ENCODE data around the gene NXPE1. TPM values are rescaled to one million over a fixed set of nuclear protein-coding genes. Genes with fewer than 3 reads are reported as not detected.

Gene NXPE1
- total and polyA plus RNA-seq, 8 donors, result 0.08 to 0.15 TPM; not detected in 6

DNA sequence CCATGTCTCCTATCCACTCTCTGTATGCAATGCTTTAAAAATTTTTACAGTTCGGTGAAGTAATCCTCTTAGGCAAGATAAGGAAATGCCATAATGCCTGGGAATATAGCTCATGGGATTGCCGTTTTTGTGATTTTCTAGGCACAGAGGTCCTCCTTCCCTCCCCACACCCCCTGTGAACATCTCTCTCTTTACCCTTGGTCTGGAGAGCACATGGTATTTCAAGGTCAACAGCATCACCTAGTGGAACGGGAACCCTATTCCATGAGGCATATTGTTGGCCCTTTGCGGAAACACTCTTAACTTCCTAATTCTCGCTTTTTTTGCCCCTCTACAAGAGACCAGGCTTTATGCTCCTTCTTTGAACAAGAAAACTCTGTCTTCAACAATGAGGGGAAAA is 27.1 kb upstream of the NXPE1 start:
- no peaks in the 10 kb centered on the region for H3K27me3 ChIP-seq
- ATAC-seq, result no peak
- TF ChIP-seq, protein P1, sequence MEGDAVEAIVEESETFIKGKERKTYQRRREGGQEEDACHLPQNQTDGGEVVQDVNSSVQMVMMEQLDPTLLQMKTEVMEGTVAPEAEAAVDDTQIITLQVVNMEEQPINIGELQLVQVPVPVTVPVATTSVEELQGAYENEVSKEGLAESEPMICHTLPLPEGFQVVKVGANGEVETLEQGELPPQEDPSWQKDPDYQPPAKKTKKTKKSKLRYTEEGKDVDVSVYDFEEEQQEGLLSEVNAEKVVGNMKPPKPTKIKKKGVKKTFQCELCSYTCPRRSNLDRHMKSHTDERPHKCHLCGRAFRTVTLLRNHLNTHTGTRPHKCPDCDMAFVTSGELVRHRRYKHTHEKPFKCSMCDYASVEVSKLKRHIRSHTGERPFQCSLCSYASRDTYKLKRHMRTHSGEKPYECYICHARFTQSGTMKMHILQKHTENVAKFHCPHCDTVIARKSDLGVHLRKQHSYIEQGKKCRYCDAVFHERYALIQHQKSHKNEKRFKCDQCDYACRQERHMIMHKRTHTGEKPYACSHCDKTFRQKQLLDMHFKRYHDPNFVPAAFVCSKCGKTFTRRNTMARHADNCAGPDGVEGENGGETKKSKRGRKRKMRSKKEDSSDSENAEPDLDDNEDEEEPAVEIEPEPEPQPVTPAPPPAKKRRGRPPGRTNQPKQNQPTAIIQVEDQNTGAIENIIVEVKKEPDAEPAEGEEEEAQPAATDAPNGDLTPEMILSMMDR (IDR thresholded peaks at IDR 0.05), result no peak
- no peaks in the 10 kb centered on the region for H3K4me1 ChIP-seq
- peaks cover 0 to 51% of the 10 kb centered on the region in 2 donors for H3K9me3 ChIP-seq
- no peak for DNase-seq
- H3K36me3 ChIP-seq, result no peaks in the 10 kb centered on the region
- no peak overlapping the region for H3K4me3 ChIP-seq
- H3K27ac ChIP-seq, result no peak overlapping the region
- intact Hi-C loops (cut with DNase I), result no loop called here

DNA sequence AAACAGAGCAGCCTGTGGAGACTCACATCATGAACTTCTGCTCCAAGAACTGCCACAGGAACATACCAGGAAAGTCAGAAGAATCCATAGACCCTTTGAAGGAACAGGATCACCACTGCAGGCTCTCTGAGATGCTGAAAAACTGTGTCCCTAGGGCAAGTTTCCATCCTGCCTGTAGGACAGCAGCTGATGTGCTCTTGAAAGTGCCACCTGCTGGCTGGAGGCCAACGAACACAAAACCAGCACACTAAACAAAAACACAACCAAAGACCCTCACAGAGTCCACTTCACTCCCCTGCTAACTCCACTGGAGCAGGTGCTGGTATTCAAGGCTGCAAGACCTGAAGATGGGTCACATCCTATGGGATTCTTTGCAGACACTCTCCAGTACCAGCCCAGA is 12.0 kb upstream of the NXPE1 start:
- H3K27me3 ChIP-seq, result no peaks in the 10 kb centered on the region
- H3K36me3 ChIP-seq, result no peaks in the 10 kb centered on the region
- intact Hi-C loops (cut with DNase I), result no loop called here
- no peak overlapping the region for H3K4me3 ChIP-seq
- H3K4me1 ChIP-seq, result no peaks in the 10 kb centered on the region
- ATAC-seq (no peak), DNase-seq (no peak)
- no peak overlapping the region for H3K27ac ChIP-seq
- peaks cover 0 to 5% of the 10 kb centered on the region in 2 donors for H3K9me3 ChIP-seq
- TF ChIP-seq, protein P1 (IDR thresholded peaks at IDR 0.05), result no peak

DNA sequence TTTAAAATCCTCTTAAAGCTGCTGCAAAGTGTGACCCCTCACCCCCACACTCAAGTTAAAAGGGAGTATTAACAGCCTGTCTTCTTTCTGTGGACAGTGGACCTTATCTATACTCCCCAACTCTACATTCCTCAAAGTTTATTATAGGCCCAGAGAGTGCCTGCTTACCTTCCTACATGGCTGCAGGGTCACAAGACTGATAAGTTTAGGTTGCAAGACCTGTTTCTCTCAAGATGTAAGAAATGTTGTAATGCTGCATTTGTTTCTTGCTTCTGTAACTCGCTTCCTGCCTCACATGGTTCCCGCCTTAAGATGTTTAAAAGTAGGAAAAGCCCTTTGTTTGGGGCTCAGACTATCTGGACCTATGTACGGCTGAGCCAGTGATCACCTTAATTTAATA is 10.1 kb upstream of the NXPE1 start:
- no peak overlapping the region for H3K27ac ChIP-seq
- no peaks in the 10 kb centered on the region for H3K4me1 ChIP-seq
- TF ChIP-seq, protein P1 (IDR thresholded peaks at IDR 0.05), result no peak
- H3K4me3 ChIP-seq, result no peak overlapping the region
- ATAC-seq (no peak), DNase-seq (peak in 1 of 4 donors; percentile 41)
- H3K9me3 ChIP-seq, result peaks cover 0 to 4% of the 10 kb centered on the region in 2 donors
- no peaks in the 10 kb centered on the region for H3K36me3 ChIP-seq
- H3K27me3 ChIP-seq, result no peaks in the 10 kb centered on the region
- intact Hi-C loops (cut with DNase I), result no loop called here

DNA sequence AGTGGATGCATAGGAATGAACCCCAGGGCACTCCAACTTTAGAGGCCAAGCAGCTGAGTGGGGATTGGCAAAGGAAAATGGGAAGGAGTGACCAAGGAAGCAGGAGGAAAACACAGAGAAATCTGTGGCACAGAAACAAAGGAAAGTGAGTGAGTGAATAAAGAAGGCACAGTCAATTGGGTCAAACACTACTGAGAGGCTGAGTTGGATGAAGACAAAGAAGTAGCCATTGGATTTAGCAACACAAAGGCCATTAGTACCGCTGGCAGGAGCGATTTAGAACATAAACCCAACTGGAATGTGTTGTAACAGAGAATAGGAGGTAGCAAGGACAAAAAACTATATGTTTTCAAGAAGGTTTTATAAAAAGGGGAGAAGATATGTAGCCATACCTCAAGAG is 6.6 kb upstream of the NXPE1 start:
- no peak overlapping the region for H3K27ac ChIP-seq
- no peaks in the 10 kb centered on the region for H3K4me1 ChIP-seq
- no peak for DNase-seq

GRCh38 chr11:114564831-114565230 is 5.2 kb upstream of the NXPE1 start:
- H3K27ac ChIP-seq, result no peak overlapping the region
- H3K9me3 ChIP-seq, result no peaks in the 10 kb centered on the region
- no peak for ATAC-seq
- no peaks in the 10 kb centered on the region for H3K4me1 ChIP-seq
- DNase-seq, result no peak
- no peak overlapping the region for H3K4me3 ChIP-seq
- intact Hi-C loops (cut with DNase I), result no loop called here
- TF ChIP-seq, protein P1 (IDR thresholded peaks at IDR 0.05), result no peak
- no peaks in the 10 kb centered on the region for H3K36me3 ChIP-seq
- no peaks in the 10 kb centered on the region for H3K27me3 ChIP-seq

More for the DNA sequence above, 6.6 kb upstream of the NXPE1 start:
- intact Hi-C loops (cut with DNase I), result no loop called here
- ATAC-seq, result no peak
- Histone ChIP-seq H3K36me3 (no peaks in the 10 kb centered on the region), H3K4me3 (no peak overlapping the region), H3K9me3 (no peaks in the 10 kb centered on the region), H3K27me3 (no peaks in the 10 kb centered on the region)
- TF ChIP-seq, protein P1 (IDR thresholded peaks at IDR 0.05), result no peak

Data from left lung (tissue), 10 donors.